ENCODE results near the gene WHRN.

- no peak for TF ChIP-seq CTCF (IDR thresholded peaks at IDR 0.05)
- TF ChIP-seq POLR2A (IDR thresholded peaks at IDR 0.05): no peak
Observed at GRCh38 chr9:114404531-114404930, 100.7 kb downstream of the WHRN start.

Measured in tibial nerve (tissue), 3 donors.